ENCODE results near the gene BACE1. TPM values are rescaled to one million over a fixed set of nuclear protein-coding genes. Genes with fewer than 3 reads are reported as not detected.

Gene BACE1
- total and polyA plus RNA-seq, 10 of the 15 experiments (the other 5 are each of a cell fraction or from before 2014, with no cell fraction given), result 0.07 to 1.6 (median 0.32) TPM

DNA sequence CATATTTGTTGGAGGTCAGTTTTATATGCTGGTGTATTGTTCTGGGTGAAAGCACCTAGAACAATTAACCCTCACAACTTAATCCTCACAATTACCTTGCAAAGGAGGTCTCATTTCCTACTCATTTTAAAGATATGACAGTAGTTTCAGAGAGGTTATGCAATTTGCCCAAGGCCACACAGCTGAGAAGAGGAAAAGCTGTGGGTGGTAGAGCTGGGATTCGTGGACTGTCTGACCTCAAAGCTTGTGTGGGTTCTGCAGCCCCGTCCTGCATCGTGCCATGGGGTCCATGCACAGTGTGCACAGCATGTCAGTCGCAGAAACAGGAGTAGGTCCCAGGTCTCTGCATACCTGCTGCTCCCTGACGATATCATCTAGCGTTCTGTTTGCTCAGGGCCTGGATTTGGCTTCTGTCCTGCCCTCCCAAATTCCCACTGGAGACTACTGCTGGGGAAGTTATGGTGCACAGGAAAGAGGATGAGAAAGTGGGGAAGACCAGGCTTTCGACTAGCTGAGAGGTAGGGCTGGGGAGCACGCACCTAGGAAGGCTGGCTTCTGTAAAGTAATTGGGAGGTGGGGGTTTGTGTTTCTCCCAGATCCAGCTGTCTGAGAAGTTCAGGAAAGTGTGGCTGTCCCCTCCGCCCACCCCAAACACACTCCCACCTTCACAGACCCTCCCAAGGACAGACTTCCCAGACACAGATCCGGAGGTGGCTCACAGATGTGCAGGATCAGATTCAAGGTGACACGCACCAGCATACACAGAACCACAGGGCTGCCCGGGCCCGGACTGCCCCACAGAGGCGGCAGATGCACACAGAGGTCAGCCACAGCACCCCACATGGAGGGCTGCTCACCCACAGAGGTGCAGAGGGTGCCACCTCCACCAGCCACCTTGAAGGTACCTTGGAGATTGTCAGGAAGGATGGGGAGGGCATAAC lies 2.0 kb downstream of the BACE1 start (continued):
- TF ChIP-seq EGR1 (IDR thresholded peaks at IDR 0.05; ENCODE audit: borderline replicate concordance in 1 of 2, low read depth in 2 of 2, low read length in 2 of 2) (no peak), NR2C2 (IDR thresholded peaks at IDR 0.05; ENCODE audit: borderline replicate concordance, control insufficient read depth, insufficient read length, low read depth) (no peak), ZBED1 (IDR thresholded peaks at IDR 0.05; ENCODE audit: borderline replicate concordance) (no peak), CREM (IDR thresholded peaks at IDR 0.05; ENCODE audit: low read depth) (no peak), SUPT20H (IDR thresholded peaks at IDR 0.05; ENCODE audit: borderline replicate concordance, control insufficient read depth, low read depth, low read length) (no peak)

DNA sequence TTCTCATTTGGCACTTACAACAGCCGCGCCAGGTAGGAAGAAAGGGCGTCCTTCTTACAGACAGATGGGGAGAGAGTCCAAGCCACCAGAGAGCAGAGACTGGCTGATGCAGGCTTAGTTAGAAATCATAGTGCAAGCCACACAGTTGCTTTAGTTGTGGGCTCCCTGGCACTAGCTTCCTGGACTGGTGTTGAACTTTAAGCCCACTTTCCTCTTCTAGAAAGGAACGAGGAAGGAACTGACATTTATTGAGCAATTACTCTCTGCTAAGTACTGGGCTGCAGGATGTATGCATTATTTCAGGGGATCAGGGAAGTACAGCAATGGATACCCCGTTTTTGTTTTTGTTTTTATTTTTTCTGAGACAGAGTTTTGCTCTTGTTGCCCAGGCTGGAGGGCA lies 3.0 kb downstream of the BACE1 start:
- Histone ChIP-seq H3K27me3 (replicated peaks in 1 of 2; ENCODE audit: control insufficient read depth in 2 of 2, insufficient read depth in 2 of 2, low read length in 1 of 2) (peaks cover 10 to 22% of the 10 kb centered on the region in 2 experiments), H3K36me3 (ENCODE audit: control insufficient read depth in 2 of 2, insufficient read depth in 2 of 2, low read length in 1 of 2) (no peaks in the 10 kb centered on the region; a peak in 1 of 4 replicates), H3K4me2 (ENCODE audit: control insufficient read depth, insufficient read depth) (no peak overlapping the region), H3K4me3 (no peak overlapping the region), H4K20me1 (ENCODE audit: control insufficient read depth, insufficient read depth) (no peaks in the 10 kb centered on the region), H3K4me1 (ENCODE audit: control insufficient read depth, insufficient read depth, low read length) (peaks cover 3% of the 10 kb centered on the region), H3K9ac (ENCODE audit: control insufficient read depth, insufficient read depth, low read length) (no peak overlapping the region), H2AFZ (ENCODE audit: control insufficient read depth, low read depth, low read length) (no peak overlapping the region), H3K27ac (ENCODE audit: control insufficient read depth, insufficient read depth) (no peak overlapping the region), H3K9me3 (replicated peaks; ENCODE audit: control insufficient read depth, insufficient read depth, low read length) (no peaks in the 10 kb centered on the region), H3K79me2 (ENCODE audit: control insufficient read depth, insufficient read depth, low read length) (no peaks in the 10 kb centered on the region)
- in situ Hi-C loops (cut with MboI), result no loop called here
- RAD21 ChIA-PET (ENCODE audit: unreplicated experiment), result no interaction called here
- FAIRE-seq, result no peak
- CTCF ChIA-PET, result no interaction called here
- ATAC-seq, result no peak
- POLR2A ChIA-PET, result no interaction called here
- DNase-seq (ENCODE audit: low read depth, low spot score), result no peak
- BruUV-seq (replicated peaks), result no TSS peak
- intact Hi-C loops (cut with micrococcal nuclease; ENCODE audit: unreplicated experiment), result no loop called here
- WGBS (ENCODE audit: insufficient coverage, insufficient replicate concordance, low lambda C conversion rate, missing lambda C conversion rate), result 63% methylated on average over 5 of the region's 5 CpGs
- SMC1A ChIA-PET (ENCODE audit: uncharacterized antibody, unreplicated experiment), result no interaction called here
- TF ChIP-seq CEBPB (IDR thresholded peaks at IDR 0.05; ENCODE audit: borderline replicate concordance in 1 of 2, low read depth in 2 of 2, low read length in 2 of 2) (no peak), SMAD1 (IDR thresholded peaks at IDR 0.05; ENCODE audit: low read depth, partially characterized antibody) (no peak), ZNF217 (IDR thresholded peaks at IDR 0.05) (no peak), ETV6 (conservative IDR thresholded peaks at IDR 0.05 in 1 of 2, IDR thresholded peaks at IDR 0.05 in 1 of 2; ENCODE audit: borderline replicate concordance in 1 of 2, low read depth in 1 of 2) (no peak), MTA2 (IDR thresholded peaks at IDR 0.05; ENCODE audit: low read depth) (no peak), NFIC (IDR thresholded peaks at IDR 0.05; ENCODE audit: low read depth, low read length) (no peak), SUZ12 (IDR thresholded peaks at IDR 0.05; ENCODE audit: unreplicated experiment) (no peak), NFYB (IDR thresholded peaks at IDR 0.05; ENCODE audit: insufficient read depth, low read depth, low read length) (no peak), TAF1 (IDR thresholded peaks at IDR 0.05; ENCODE audit: borderline replicate concordance, low read depth, low read length) (no peak), NFYA (IDR thresholded peaks at IDR 0.05; ENCODE audit: borderline replicate concordance, low read depth, low read length) (no peak), BHLHE40 (IDR thresholded peaks at IDR 0.05; ENCODE audit: borderline replicate concordance in 1 of 2, low read depth in 2 of 2, low read length in 1 of 2) (no peak), KDM1A (IDR thresholded peaks at IDR 0.05; ENCODE audit: borderline replicate concordance) (no peak), ZNF274 (IDR thresholded peaks at IDR 0.05; ENCODE audit: insufficient read depth, insufficient read length) (no peak), NBN (IDR thresholded peaks at IDR 0.05) (no peak), NR2C2 (IDR thresholded peaks at IDR 0.05; ENCODE audit: borderline replicate concordance, control insufficient read depth, insufficient read length, low read depth) (no peak)

All from GM12878 (cell line).